ENCODE data around the gene SP110. TPM values are rescaled to one million over a fixed set of nuclear protein-coding genes. Genes with fewer than 3 reads are reported as not detected.

Gene SP110
- total RNA-seq, 1 experiment from 2014 or later = 3.5 TPM

Other genes with a start within 250 kb of the SP110 start
- gene SLC16A14, start 151.1 kb downstream of the SP110 start, total RNA-seq (2014; rRNA removed) = 12.4 and 14.4 TPM in 2 replicates
- gene SP140, start 5.8 kb upstream of the SP110 start, total RNA-seq (2014; rRNA removed) = 1.7 TPM in 1 of 2 replicates, not detected in the other
- gene SP140L, start 107.2 kb upstream of the SP110 start, total RNA-seq (2014; rRNA removed) = 2.8 and 5.0 TPM in 2 replicates
- gene SP100, start 196.2 kb upstream of the SP110 start, total RNA-seq (2014; rRNA removed) = 42.5 and 49.8 TPM in 2 replicates

Data from PC-3 (cell line).